Measurements from ENCODE around the gene APOL2.
"Not testable (repeated sequence)": the region's sequence is repeated elsewhere in the genome, so short reads cannot be mapped to it uniquely, and the experiment has no call there.

The APOL2 gene

GRCh38 chr22:36239401-36240171 is at the start of gene APOL2:
TSS of gene APOL2 (minus strand) at chr22:36239527. CDS start at chr22:36233162, 6,365 bp downstream.
- DNase-seq: peak; percentile 59

- DNase-seq: no peak
These were observed 49.5 kb upstream of the APOL2 start for GRCh38 chr22:36288571-36289405.

- DNase-seq: no peak
These were observed 48.7 kb upstream of the APOL2 start for GRCh38 chr22:36287881-36288515.

- peak; percentile 64 for DNase-seq
These were observed 47.0 kb upstream of the APOL2 start for GRCh38 chr22:36286096-36286957.

GRCh38 chr22:36285545-36285944 is 46.2 kb upstream of the APOL2 start:
- no peak for DNase-seq

- no peak for DNase-seq
These were observed 45.7 kb upstream of the APOL2 start for GRCh38 chr22:36285017-36285416.

GRCh38 chr22:36284171-36284571 is 44.8 kb upstream of the APOL2 start:
- no peak for DNase-seq

- DNase-seq: no peak
These were observed 43.1 kb upstream of the APOL2 start for GRCh38 chr22:36282328-36282831.

- DNase-seq: no peak
These were observed 42.5 kb upstream of the APOL2 start for GRCh38 chr22:36281781-36282327.

GRCh38 chr22:36280379-36280778 is 41.1 kb upstream of the APOL2 start:
- no peak for DNase-seq

- DNase-seq: no peak
These were observed 39.9 kb upstream of the APOL2 start for GRCh38 chr22:36279219-36279666.

GRCh38 chr22:36277482-36278291 is 38.4 kb upstream of the APOL2 start:
- DNase-seq: no peak

GRCh38 chr22:36274531-36274930 is 35.2 kb upstream of the APOL2 start:
- no peak for DNase-seq

GRCh38 chr22:36271951-36272350 is 32.6 kb upstream of the APOL2 start:
- DNase-seq: not testable (repeated sequence)

- DNase-seq: not testable (repeated sequence)
These were observed 31.9 kb upstream of the APOL2 start for GRCh38 chr22:36271231-36271630.

- DNase-seq: no peak
These were observed 28.7 kb upstream of the APOL2 start for GRCh38 chr22:36267896-36268485.

GRCh38 chr22:36267058-36267457 is 27.7 kb upstream of the APOL2 start:
- no peak for DNase-seq

- not testable (repeated sequence) for DNase-seq
These were observed 24.7 kb upstream of the APOL2 start for GRCh38 chr22:36263886-36264664.

GRCh38 chr22:36263216-36263673 is 23.9 kb upstream of the APOL2 start:
- DNase-seq: not testable (repeated sequence)

GRCh38 chr22:36262307-36262706 is 23.0 kb upstream of the APOL2 start:
- not testable (repeated sequence) for DNase-seq

Measured in 8988T (cell line).